Measurements from ENCODE around the gene VHLL. TPM values are rescaled to one million over a fixed set of nuclear protein-coding genes. Genes with fewer than 3 reads are reported as not detected.

The VHLL gene
- total and polyA plus RNA-seq, 5 donors from 2014 or later: not detected

DNA sequence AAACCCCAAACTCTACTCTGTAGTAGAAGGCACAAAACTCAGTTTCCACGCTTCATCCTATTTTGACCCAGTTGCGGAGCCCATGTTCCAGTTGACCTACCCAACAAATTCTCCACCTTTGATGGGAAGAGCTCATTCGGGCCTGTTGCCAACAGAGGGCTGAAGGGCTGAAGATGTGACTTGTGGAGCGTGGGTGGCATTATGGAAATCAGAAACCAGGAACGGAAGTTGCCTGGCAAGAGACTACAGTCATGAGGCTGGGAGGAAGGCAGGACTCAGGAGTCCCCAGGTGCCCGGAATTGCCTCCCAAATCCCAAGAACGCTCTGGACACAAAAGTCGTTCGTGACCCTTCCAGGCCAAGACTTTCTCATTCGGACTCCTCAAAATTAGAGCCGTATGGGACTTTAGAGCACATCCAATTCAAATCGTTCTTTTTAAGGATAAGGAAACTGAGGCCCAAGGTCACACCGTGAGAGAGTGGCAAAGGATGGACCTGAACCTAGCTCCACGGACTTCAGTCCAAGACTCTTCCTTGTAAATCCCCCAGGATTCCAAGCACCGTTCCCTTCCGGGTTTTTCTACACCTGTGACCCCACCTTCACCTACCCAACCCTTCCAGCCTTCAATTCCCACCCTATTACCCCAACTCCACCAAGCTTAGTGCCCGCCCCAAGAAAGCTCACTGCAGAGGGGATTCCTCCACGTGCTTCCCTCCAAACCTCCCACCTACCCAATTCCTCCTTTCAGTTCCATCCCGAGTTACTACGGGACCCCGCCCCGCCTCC, 17.2 kb downstream of the VHLL start:
- no peak for ATAC-seq (ENCODE audit: low read depth in 2 of 2)
- H3K4me1 Mint-ChIP-seq: peaks cover 18 to 50% (median 30%) of the 10 kb centered on the region in 4 donors
- Histone ChIP-seq H3K36me3 (ENCODE audit: control insufficient read depth, insufficient read depth, low read length) (peaks cover 27% of the 10 kb centered on the region), H3K4me3 (ENCODE audit: low read depth, low read length) (peak overlapping the region; percentile 97), H3K27ac (ENCODE audit: insufficient read depth, low read length, poor library complexity, severe bottlenecking) (peak overlapping the region; percentile 90), H3K4me1 (ENCODE audit: control insufficient read depth, insufficient read depth, low read length, poor library complexity, severe bottlenecking) (peaks cover 28% of the 10 kb centered on the region), H3K27me3 (ENCODE audit: control insufficient read depth, insufficient read depth, low read length) (no peaks in the 10 kb centered on the region), H3K9me3 (ENCODE audit: control insufficient read depth in 2 of 2, low read length in 2 of 2) (no peaks in the 10 kb centered on the region)
- DNase-seq: peak in 1 of 3 donors; percentile 14
- H3K27ac Mint-ChIP-seq: peak overlapping the region; percentile 79 to 96 (median 82)
- H3K9me3 Mint-ChIP-seq: no peaks in the 10 kb centered on the region
- H3K27me3 Mint-ChIP-seq: no peaks in the 10 kb centered on the region
- peak overlapping the region; percentile 93 to 99 (median 98) for H3K4me3 Mint-ChIP-seq
- peaks cover 13% of the 10 kb centered on the region for H3K36me3 Mint-ChIP-seq

DNA sequence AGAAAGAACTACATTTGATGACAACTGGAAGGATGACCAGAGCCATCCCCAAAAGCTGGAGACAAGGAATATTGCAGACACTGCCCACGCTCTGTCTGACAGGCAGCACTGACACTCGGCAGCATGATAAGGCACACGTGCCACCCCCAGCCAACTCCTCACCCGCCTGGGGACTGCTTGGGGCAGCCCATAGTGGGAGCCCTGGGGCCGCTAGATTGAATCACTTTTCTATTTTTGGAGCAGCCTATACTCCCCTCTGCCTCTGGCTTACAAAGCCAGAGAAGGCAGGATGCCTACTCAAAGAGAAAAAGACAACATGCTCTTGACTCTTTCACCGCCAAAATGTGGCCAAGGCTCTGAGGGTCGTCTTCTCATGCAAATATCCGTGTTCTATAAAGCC, 17.8 kb downstream of the VHLL start:
- no peak for ATAC-seq (ENCODE audit: low read depth in 2 of 2)
- DNase-seq: peak in 2 of 3 donors; percentile 14 to 36
- peaks cover 18 to 50% (median 30%) of the 10 kb centered on the region in 4 donors for H3K4me1 Mint-ChIP-seq

DNA sequence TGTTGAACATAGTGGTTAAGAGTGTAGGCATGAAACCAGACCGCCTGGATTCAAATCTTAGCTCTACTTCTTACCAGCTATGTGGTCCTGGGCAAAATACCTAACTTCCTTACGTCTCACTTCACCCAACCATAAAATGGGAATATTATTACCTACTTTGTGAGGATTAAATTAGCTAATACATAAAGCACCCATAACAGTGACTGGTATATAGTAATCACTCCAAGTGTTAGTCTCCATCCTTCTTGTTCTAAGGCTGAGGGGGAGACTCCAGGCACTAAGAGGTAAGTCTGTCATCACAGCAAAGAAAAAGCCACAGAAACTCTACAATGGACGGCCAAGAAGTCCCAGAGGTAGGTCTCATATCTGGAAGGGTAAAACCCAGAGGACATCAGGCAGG, 19.3 kb downstream of the VHLL start:
- H3K27ac Mint-ChIP-seq: peak overlapping the region in 2 of 3 donors; percentile 43 to 80
- no peaks in the 10 kb centered on the region for H3K27me3 Mint-ChIP-seq
- H3K4me3 Mint-ChIP-seq: peak overlapping the region; percentile 26 to 99 (median 58)

More for the DNA sequence above, 17.8 kb downstream of the VHLL start:
- Mint-ChIP-seq H3K36me3 (peaks cover 17% of the 10 kb centered on the region), H3K27ac (peak overlapping the region; percentile 52 to 96 (median 82)), H3K27me3 (no peaks in the 10 kb centered on the region), H3K4me3 (peak overlapping the region; percentile 93 to 99 (median 98)), H3K9me3 (no peaks in the 10 kb centered on the region)
- Histone ChIP-seq H3K36me3 (ENCODE audit: control insufficient read depth, insufficient read depth, low read length) (peaks cover 31% of the 10 kb centered on the region), H3K4me1 (ENCODE audit: control insufficient read depth, insufficient read depth, low read length, poor library complexity, severe bottlenecking) (peaks cover 28% of the 10 kb centered on the region), H3K9me3 (ENCODE audit: control insufficient read depth in 2 of 2, low read length in 2 of 2) (no peaks in the 10 kb centered on the region), H3K4me3 (ENCODE audit: low read depth, low read length) (peak overlapping the region; percentile 97), H3K27me3 (ENCODE audit: control insufficient read depth, insufficient read depth, low read length) (no peaks in the 10 kb centered on the region), H3K27ac (ENCODE audit: insufficient read depth, low read length, poor library complexity, severe bottlenecking) (peak overlapping the region; percentile 90)

DNA sequence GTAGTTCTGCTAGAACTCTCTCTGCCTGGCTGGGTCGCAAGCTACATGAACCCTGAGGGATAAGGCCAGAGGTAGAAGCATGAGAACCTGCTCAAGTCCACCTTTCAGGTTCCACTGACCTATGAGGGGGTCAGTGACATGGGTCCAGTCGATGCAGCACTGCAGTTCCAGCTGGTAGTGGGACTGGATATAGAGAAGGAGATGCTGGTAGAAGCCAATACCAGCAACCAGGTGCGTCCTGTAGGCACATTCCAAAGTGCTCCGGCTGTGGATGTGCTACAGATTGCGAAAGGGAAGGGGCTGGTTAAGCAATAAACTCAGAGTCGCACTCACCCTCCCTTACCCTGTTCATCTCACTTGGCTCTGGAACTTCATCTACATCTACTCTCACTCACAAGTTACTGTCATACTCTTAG, 22.1 kb downstream of the VHLL start:
- Mint-ChIP-seq H3K27me3 (no peaks in the 10 kb centered on the region), H3K27ac (no peak overlapping the region), H3K4me1 (peaks cover 11 to 28% (median 18%) of the 10 kb centered on the region in 4 donors), H3K4me3 (peak overlapping the region in 1 of 4 donors; percentile 12), H3K9me3 (no peaks in the 10 kb centered on the region), H3K36me3 (peaks cover 40% of the 10 kb centered on the region)
- no peak for ATAC-seq (ENCODE audit: low read depth in 2 of 2)
- H3K27me3 ChIP-seq (ENCODE audit: control insufficient read depth, insufficient read depth, low read length): no peaks in the 10 kb centered on the region
- H3K4me1 ChIP-seq (ENCODE audit: control insufficient read depth, insufficient read depth, low read length, poor library complexity, severe bottlenecking): peaks cover 16% of the 10 kb centered on the region
- peaks cover 69% of the 10 kb centered on the region for H3K36me3 ChIP-seq (ENCODE audit: control insufficient read depth, insufficient read depth, low read length)
- no peaks in the 10 kb centered on the region for H3K9me3 ChIP-seq (ENCODE audit: control insufficient read depth in 2 of 2, low read length in 2 of 2)
- no peak overlapping the region for H3K27ac ChIP-seq (ENCODE audit: insufficient read depth, low read length, poor library complexity, severe bottlenecking)
- DNase-seq: no peak
- no peak overlapping the region for H3K4me3 ChIP-seq (ENCODE audit: low read depth, low read length)

More for the DNA sequence above, 19.3 kb downstream of the VHLL start:
- DNase-seq (no peak), ATAC-seq (ENCODE audit: low read depth in 2 of 2) (no peak)
- no peaks in the 10 kb centered on the region for H3K9me3 ChIP-seq (ENCODE audit: control insufficient read depth in 2 of 2, low read length in 2 of 2)
- no peaks in the 10 kb centered on the region for H3K9me3 Mint-ChIP-seq
- H3K4me1 ChIP-seq (ENCODE audit: control insufficient read depth, insufficient read depth, low read length, poor library complexity, severe bottlenecking): peaks cover 28% of the 10 kb centered on the region
- H3K36me3 ChIP-seq (ENCODE audit: control insufficient read depth, insufficient read depth, low read length): peaks cover 41% of the 10 kb centered on the region
- no peaks in the 10 kb centered on the region for H3K27me3 ChIP-seq (ENCODE audit: control insufficient read depth, insufficient read depth, low read length)
- peaks cover 18 to 50% (median 29%) of the 10 kb centered on the region in 4 donors for H3K4me1 Mint-ChIP-seq
- no peak overlapping the region for H3K4me3 ChIP-seq (ENCODE audit: low read depth, low read length)
- H3K27ac ChIP-seq (ENCODE audit: insufficient read depth, low read length, poor library complexity, severe bottlenecking): no peak overlapping the region
- peaks cover 19% of the 10 kb centered on the region for H3K36me3 Mint-ChIP-seq

DNA sequence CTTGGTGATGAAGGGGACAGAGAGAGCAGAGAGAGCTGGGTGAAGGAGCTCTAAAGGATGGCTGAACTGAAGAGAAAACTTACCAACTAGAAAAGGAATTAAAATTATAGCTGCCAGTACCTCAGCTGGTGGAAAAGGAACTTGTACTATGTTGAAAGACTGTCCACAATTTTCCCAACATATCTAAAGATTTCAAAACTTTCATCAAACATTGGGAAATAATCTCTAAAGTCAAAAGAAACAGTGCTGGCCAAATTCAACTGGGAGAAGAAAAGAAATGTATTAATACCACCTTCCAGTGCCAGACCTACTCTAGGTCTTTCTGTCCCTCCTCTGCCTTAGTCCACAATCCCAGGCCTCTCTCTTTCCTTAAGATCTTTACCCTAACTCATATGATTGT, 22.6 kb downstream of the VHLL start:
- Mint-ChIP-seq H3K36me3 (peaks cover 42% of the 10 kb centered on the region), H3K27ac (no peak overlapping the region), H3K4me1 (peaks cover 11 to 24% (median 17%) of the 10 kb centered on the region in 4 donors), H3K9me3 (no peaks in the 10 kb centered on the region), H3K4me3 (no peak overlapping the region), H3K27me3 (no peaks in the 10 kb centered on the region)
- Histone ChIP-seq H3K4me1 (ENCODE audit: control insufficient read depth, insufficient read depth, low read length, poor library complexity, severe bottlenecking) (peaks cover 11% of the 10 kb centered on the region), H3K4me3 (ENCODE audit: low read depth, low read length) (no peak overlapping the region), H3K9me3 (ENCODE audit: control insufficient read depth in 2 of 2, low read length in 2 of 2) (no peaks in the 10 kb centered on the region), H3K36me3 (ENCODE audit: control insufficient read depth, insufficient read depth, low read length) (peaks cover 73% of the 10 kb centered on the region), H3K27ac (ENCODE audit: insufficient read depth, low read length, poor library complexity, severe bottlenecking) (no peak overlapping the region), H3K27me3 (ENCODE audit: control insufficient read depth, insufficient read depth, low read length) (no peaks in the 10 kb centered on the region)
- ATAC-seq (ENCODE audit: low read depth in 2 of 2) (no peak), DNase-seq (no peak)

DNA sequence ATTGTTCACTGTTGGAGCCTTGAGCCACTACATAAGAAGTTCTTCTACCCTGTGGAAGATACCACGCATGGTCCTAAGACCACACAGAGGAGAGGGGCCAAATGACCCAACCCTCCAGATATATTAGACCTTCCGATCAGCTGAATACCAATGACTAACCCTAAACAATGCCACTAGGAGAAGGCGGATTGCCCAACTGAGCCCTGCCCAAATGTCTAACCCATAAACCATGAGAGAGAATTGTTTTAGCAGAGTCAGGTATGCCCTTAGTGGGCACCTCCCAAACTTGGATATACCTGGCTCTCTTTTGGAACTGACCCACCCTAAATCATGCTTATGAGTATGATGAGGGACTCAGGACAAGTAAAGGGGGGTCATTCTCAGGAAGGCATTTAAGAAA, 28.8 kb downstream of the VHLL start:
- Mint-ChIP-seq H3K27me3 (no peaks in the 10 kb centered on the region), H3K36me3 (peaks cover 63% of the 10 kb centered on the region), H3K4me3 (no peak overlapping the region), H3K4me1 (peaks cover 0 to 7% (median under 1%) of the 10 kb centered on the region in 4 donors), H3K9me3 (peaks cover 0 to 1% (median 0%) of the 10 kb centered on the region in 7 donors), H3K27ac (peak overlapping the region in 1 of 3 donors; percentile 32)
- no peaks in the 10 kb centered on the region for H3K27me3 ChIP-seq (ENCODE audit: control insufficient read depth, insufficient read depth, low read length)
- DNase-seq (no peak), ATAC-seq (ENCODE audit: low read depth in 2 of 2) (no peak)
- no peak overlapping the region for H3K4me3 ChIP-seq (ENCODE audit: low read depth, low read length)
- no peaks in the 10 kb centered on the region for H3K9me3 ChIP-seq (ENCODE audit: control insufficient read depth in 2 of 2, low read length in 2 of 2)
- H3K36me3 ChIP-seq (ENCODE audit: control insufficient read depth, insufficient read depth, low read length): peaks cover 89% of the 10 kb centered on the region
- no peak overlapping the region for H3K27ac ChIP-seq (ENCODE audit: insufficient read depth, low read length, poor library complexity, severe bottlenecking)
- no peaks in the 10 kb centered on the region for H3K4me1 ChIP-seq (ENCODE audit: control insufficient read depth, insufficient read depth, low read length, poor library complexity, severe bottlenecking)

DNA sequence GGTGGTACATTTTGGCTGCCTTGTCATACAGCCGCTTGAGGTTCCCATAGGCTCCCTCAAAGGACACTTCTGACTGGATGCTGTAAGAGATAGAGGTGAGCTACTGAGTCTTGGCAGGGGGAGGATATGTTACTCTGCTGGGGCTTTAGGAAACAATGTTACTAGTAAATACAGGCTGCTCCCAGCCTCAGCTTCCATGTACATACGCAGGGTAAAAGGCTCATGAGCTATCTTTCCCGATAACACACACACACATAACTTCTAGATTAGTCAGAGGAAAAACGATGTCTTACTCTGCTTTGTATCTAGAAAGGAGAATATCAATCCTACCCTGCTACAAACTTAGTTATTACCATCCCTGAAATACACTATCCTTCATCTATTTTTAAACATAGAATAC, 30.8 kb downstream of the VHLL start:
- H3K4me3 ChIP-seq (ENCODE audit: low read depth, low read length): no peak overlapping the region
- H3K9me3 Mint-ChIP-seq: peaks cover 0 to 1% (median 0%) of the 10 kb centered on the region in 7 donors
- no peak overlapping the region for H3K4me3 Mint-ChIP-seq
- H3K36me3 Mint-ChIP-seq: peaks cover 64% of the 10 kb centered on the region
- no peaks in the 10 kb centered on the region for H3K27me3 Mint-ChIP-seq
- ATAC-seq (ENCODE audit: low read depth in 2 of 2) (no peak), DNase-seq (no peak)
- H3K4me1 Mint-ChIP-seq: peaks cover 0 to 9% (median 0%) of the 10 kb centered on the region in 4 donors
- H3K36me3 ChIP-seq (ENCODE audit: control insufficient read depth, insufficient read depth, low read length): peaks cover 86% of the 10 kb centered on the region
- H3K27ac Mint-ChIP-seq: no peak overlapping the region
- no peaks in the 10 kb centered on the region for H3K9me3 ChIP-seq (ENCODE audit: control insufficient read depth in 2 of 2, low read length in 2 of 2)
- no peaks in the 10 kb centered on the region for H3K27me3 ChIP-seq (ENCODE audit: control insufficient read depth, insufficient read depth, low read length)
- H3K27ac ChIP-seq (ENCODE audit: insufficient read depth, low read length, poor library complexity, severe bottlenecking): no peak overlapping the region
- H3K4me1 ChIP-seq (ENCODE audit: control insufficient read depth, insufficient read depth, low read length, poor library complexity, severe bottlenecking): no peaks in the 10 kb centered on the region
